ENCODE data around the gene SERPINB12.

SERPINB12 gene

GRCh38 chr18:63552581-63552980 is 10.4 kb downstream of the SERPINB12 start:
- DNase-seq, result no peak

GRCh38 chr18:63553081-63553480 is 10.9 kb downstream of the SERPINB12 start:
- no peak for DNase-seq

GRCh38 chr18:63559567-63560491 is 17.7 kb downstream of the SERPINB12 start:
- DNase-seq, result no peak

GRCh38 chr18:63562284-63562683 is 20.1 kb downstream of the SERPINB12 start:
- DNase-seq, result no peak

GRCh38 chr18:63564021-63564420 is 21.9 kb downstream of the SERPINB12 start:
- DNase-seq, result no peak

GRCh38 chr18:63564561-63564960 is 22.4 kb downstream of the SERPINB12 start:
- DNase-seq, result no peak

GRCh38 chr18:63567276-63567675 is 25.1 kb downstream of the SERPINB12 start:
- DNase-seq, result no peak

GRCh38 chr18:63567825-63568224 is 25.7 kb downstream of the SERPINB12 start:
- no peak for DNase-seq

- no peak for DNase-seq
These were observed 28.6 kb downstream of the SERPINB12 start for GRCh38 chr18:63570721-63571120.

- no peak for DNase-seq
These were observed 33.5 kb downstream of the SERPINB12 start for GRCh38 chr18:63575681-63576080.

GRCh38 chr18:63578357-63578958 is 36.3 kb downstream of the SERPINB12 start:
- DNase-seq, result peak; percentile 1

- DNase-seq, result no peak
These were observed 37.4 kb downstream of the SERPINB12 start for GRCh38 chr18:63579616-63580015.

GRCh38 chr18:63585988-63586387 is 43.8 kb downstream of the SERPINB12 start:
- DNase-seq, result no peak

GRCh38 chr18:63586431-63586830 is 44.3 kb downstream of the SERPINB12 start:
- no peak for DNase-seq

- DNase-seq, result no peak
These were observed 44.8 kb downstream of the SERPINB12 start, which contains the start of gene SERPINB13 for GRCh38 chr18:63586966-63587365. Gene SERPINB13 (plus strand): TSS chr18:63587343. CDS start chr18:63588668, 1,325 bp downstream.

GRCh38 chr18:63588909-63589308 is 46.7 kb downstream of the SERPINB12 start:
- no peak for DNase-seq

- DNase-seq, result no peak
These were observed 48.2 kb downstream of the SERPINB12 start for GRCh38 chr18:63590373-63590772.

GRCh38 chr18:63590966-63591695 is 49.0 kb downstream of the SERPINB12 start:
- no peak for DNase-seq

GRCh38 chr18:63591725-63592124 is 49.6 kb downstream of the SERPINB12 start:
- DNase-seq, result no peak

GRCh38 chr18:63592471-63592870 is 50.3 kb downstream of the SERPINB12 start:
- DNase-seq, result no peak

GRCh38 chr18:63596964-63597363 is 54.8 kb downstream of the SERPINB12 start:
- no peak for DNase-seq

GRCh38 chr18:63603355-63603754 is 61.2 kb downstream of the SERPINB12 start:
- no peak for DNase-seq

GRCh38 chr18:63603772-63604171 is 61.6 kb downstream of the SERPINB12 start:
- DNase-seq, result no peak
